Liver (tissue), 9 donors: ENCODE results near the gene MTOR. TPM values are rescaled to one million over a fixed set of nuclear protein-coding genes. Genes with fewer than 3 reads are reported as not detected.
A peak's percentile ranks its signal among the peaks of the same experiment; 100 is the strongest.

ENCODE experiments used
- DNase-seq: peaks from one replicate; pipeline ENCODE4 v3.0.0-alpha.2; 2017; ENCODE audit warnings: low spot score
- H3K27ac ChIP-seq, 2 donors: one replicate each; pipeline ENCODE4 v1.7.0; 2013; ENCODE audit warnings: inconsistent platforms in 2 of 2, low read length in 2 of 2, control low read depth in 1 of 2, low read depth in 1 of 2, mild to moderate bottlenecking in 1 of 2
- H3K27me3 ChIP-seq, 4 donors: one replicate each; pipeline versions ENCODE4 v1.6.1 to v1.7.0; 2013; ENCODE audit warnings: low read length in 3 of 4, inconsistent platforms in 1 of 4, mild to moderate bottlenecking in 1 of 4, moderate library complexity in 1 of 4; ENCODE audit not compliant: control insufficient read depth in 4 of 4, insufficient read depth in 4 of 4
- H3K36me3 ChIP-seq, 4 donors: one replicate each; pipeline versions ENCODE4 v1.6.1 to v1.7.0; 2013; ENCODE audit warnings: low read length in 3 of 4, mild to moderate bottlenecking in 3 of 4, low read depth in 1 of 4, moderate library complexity in 1 of 4; ENCODE audit not compliant: control insufficient read depth in 4 of 4, insufficient read depth in 3 of 4
- H3K4me1 ChIP-seq, 4 donors: one replicate each; pipeline versions ENCODE4 v1.6.1 to v1.7.0; 2013; ENCODE audit warnings: low read length in 3 of 4, mild to moderate bottlenecking in 3 of 4, moderate library complexity in 1 of 4; ENCODE audit not compliant: control insufficient read depth in 4 of 4, insufficient read depth in 4 of 4
- H3K4me3 ChIP-seq, 3 donors: one replicate each; pipeline versions ENCODE4 v1.6.1 to v1.7.0; 2013; ENCODE audit warnings: low read length in 3 of 3, control low read depth in 1 of 3, low read depth in 1 of 3, mild to moderate bottlenecking in 1 of 3
- H3K9ac ChIP-seq, 2 donors: one replicate each; pipeline ENCODE4 v1.7.0; 2013; ENCODE audit warnings: low read length in 2 of 2, mild to moderate bottlenecking in 2 of 2, moderate library complexity in 2 of 2, control low read depth in 1 of 2, low read depth in 1 of 2
- H3K9me3 ChIP-seq, 4 donors: one replicate each; pipeline versions ENCODE4 v1.6.1 to v1.7.0; 2013; ENCODE audit warnings: low read length in 3 of 4; ENCODE audit not compliant: control insufficient read depth in 4 of 4
- ATF3 ChIP-seq: IDR thresholded peaks from 2 replicates; pipeline ENCODE4 v1.6.1; 2016; ENCODE audit warnings: antibody characterized with exemption
- EGR1 ChIP-seq, 2 donors: IDR thresholded peaks; 2 replicates each; pipeline ENCODE4 v1.6.1; 2016 to 2018; ENCODE audit warnings: antibody characterized with exemption in 2 of 2, low read depth in 2 of 2
- FOXA1 ChIP-seq: IDR thresholded peaks from 2 replicates; pipeline ENCODE4 v1.6.1; 2016; ENCODE audit warnings: antibody characterized with exemption
- FOXA2 ChIP-seq: IDR thresholded peaks from 2 replicates; pipeline ENCODE4 v1.6.1; 2016; ENCODE audit warnings: antibody characterized with exemption
- GABPA ChIP-seq, 2 donors: IDR thresholded peaks in 1 of 2; conservative IDR thresholded peaks in 1 of 2; 2 replicates each; pipeline ENCODE4 v1.6.1; 2016; ENCODE audit warnings: antibody characterized with exemption in 2 of 2, mild to moderate bottlenecking in 1 of 2, moderate library complexity in 1 of 2
- HNF4A ChIP-seq, 2 donors: conservative IDR thresholded peaks; 2 replicates each; pipeline ENCODE4 v1.6.1; 2016; ENCODE audit warnings: antibody characterized with exemption in 2 of 2, mild to moderate bottlenecking in 2 of 2
- JUND ChIP-seq, 2 donors: IDR thresholded peaks; 2 replicates each; pipeline ENCODE4 v1.6.1; 2016; ENCODE audit warnings: antibody characterized with exemption in 2 of 2
- MAX ChIP-seq: IDR thresholded peaks from 2 replicates; pipeline ENCODE4 v1.6.1; 2016; ENCODE audit warnings: antibody characterized with exemption
- NR2F2 ChIP-seq: IDR thresholded peaks from 2 replicates; pipeline ENCODE4 v1.6.1; 2016; ENCODE audit warnings: antibody characterized with exemption
- RAD21 ChIP-seq, 2 donors: IDR thresholded peaks; 2 replicates each; pipeline ENCODE4 v1.6.1; 2016; ENCODE audit warnings: antibody characterized with exemption in 2 of 2, mild to moderate bottlenecking in 2 of 2
- RXRA ChIP-seq, 2 donors: IDR thresholded peaks; 2 replicates each; pipeline ENCODE4 v1.6.1; 2017 to 2018; ENCODE audit warnings: antibody characterized with exemption in 2 of 2, mild to moderate bottlenecking in 1 of 2
- SP1 ChIP-seq: IDR thresholded peaks from 2 replicates; pipeline ENCODE4 v1.6.1; 2018; ENCODE audit warnings: antibody characterized with exemption, mild to moderate bottlenecking
- TAF1 ChIP-seq: conservative IDR thresholded peaks from 2 replicates; pipeline ENCODE4 v1.6.1; 2016; ENCODE audit warnings: antibody characterized with exemption, mild to moderate bottlenecking
- YY1 ChIP-seq: IDR thresholded peaks from 2 replicates; pipeline ENCODE4 v1.6.1; 2016; ENCODE audit warnings: antibody characterized with exemption, mild to moderate bottlenecking
- WGBS: extraction: QIAGEN DNeasy Blood & Tissue Kit; methylation state at CpG from one replicate; pipeline ENCODE4 v1.1.7; 2013; 5-methylcytosine and 5-hydroxymethylcytosine counted together
- polyA plus RNA-seq, 2 donors: library from polyadenylated mRNA; stranded (reverse) in 1 of 2; unstranded in 1 of 2; fragments of 200-250 nt in 1 of 2; fragments of >200 nt in 1 of 2; fragmentation: Nextera tagmentation in 1 of 2; extraction: Ambion mirVana in 1 of 2; gene quantifications; one replicate each; pipeline versions ENCODE4 v1.2.1 to v1.2.3, GENCODE V29; 2013 to 2015
- total RNA-seq, 2 donors: library from RNA; depleted of rRNA; stranded (reverse); fragments of >200 nt; gene quantifications; one replicate each; pipeline ENCODE4 v1.2.3, GENCODE V29; 2014
- TF ChIP-seq, protein P1 (sequence below): IDR thresholded peaks from 2 replicates; pipeline ENCODE4 v1.6.1; 2016; ENCODE audit warnings: antibody characterized with exemption, mild to moderate bottlenecking
- TF ChIP-seq, protein P2 (sequence below): fragments of 150-350 bp; IDR thresholded peaks from 2 replicates; pipeline ENCODE4 v1.5.1; 2017; ENCODE audit warnings: improper control_type of control experiment, low read depth, low read length; ENCODE audit not compliant: missing input control
- TF ChIP-seq, protein P3 (sequence below): IDR thresholded peaks from 2 replicates; pipeline ENCODE4 v1.6.1; 2016; ENCODE audit warnings: antibody characterized with exemption
- donor health status: healthy.
- donor health status: healthy.
- donor health status: healthy.
- donor health status: healthy.
- donor health status: healthy.

Gene MTOR
- total and polyA plus RNA-seq, 4 donors: 11.6 to 45.0 (median 19.9) TPM

- H3K9ac ChIP-seq: no peak overlapping the region
- H3K27ac ChIP-seq: peak overlapping the region; percentile 94 to 95
- no peak for DNase-seq
- H3K4me1 ChIP-seq: peaks cover 0 to 11% (median 6%) of the 10 kb centered on the region in 4 donors
- no peaks in the 10 kb centered on the region for H3K27me3 ChIP-seq
- no peak overlapping the region for H3K4me3 ChIP-seq
- H3K9me3 ChIP-seq: no peaks in the 10 kb centered on the region
- no peak for TF ChIP-seq EGR1 (IDR thresholded peaks at IDR 0.05; ENCODE audit: low read depth in 2 of 2)
- TF ChIP-seq, protein P1, sequence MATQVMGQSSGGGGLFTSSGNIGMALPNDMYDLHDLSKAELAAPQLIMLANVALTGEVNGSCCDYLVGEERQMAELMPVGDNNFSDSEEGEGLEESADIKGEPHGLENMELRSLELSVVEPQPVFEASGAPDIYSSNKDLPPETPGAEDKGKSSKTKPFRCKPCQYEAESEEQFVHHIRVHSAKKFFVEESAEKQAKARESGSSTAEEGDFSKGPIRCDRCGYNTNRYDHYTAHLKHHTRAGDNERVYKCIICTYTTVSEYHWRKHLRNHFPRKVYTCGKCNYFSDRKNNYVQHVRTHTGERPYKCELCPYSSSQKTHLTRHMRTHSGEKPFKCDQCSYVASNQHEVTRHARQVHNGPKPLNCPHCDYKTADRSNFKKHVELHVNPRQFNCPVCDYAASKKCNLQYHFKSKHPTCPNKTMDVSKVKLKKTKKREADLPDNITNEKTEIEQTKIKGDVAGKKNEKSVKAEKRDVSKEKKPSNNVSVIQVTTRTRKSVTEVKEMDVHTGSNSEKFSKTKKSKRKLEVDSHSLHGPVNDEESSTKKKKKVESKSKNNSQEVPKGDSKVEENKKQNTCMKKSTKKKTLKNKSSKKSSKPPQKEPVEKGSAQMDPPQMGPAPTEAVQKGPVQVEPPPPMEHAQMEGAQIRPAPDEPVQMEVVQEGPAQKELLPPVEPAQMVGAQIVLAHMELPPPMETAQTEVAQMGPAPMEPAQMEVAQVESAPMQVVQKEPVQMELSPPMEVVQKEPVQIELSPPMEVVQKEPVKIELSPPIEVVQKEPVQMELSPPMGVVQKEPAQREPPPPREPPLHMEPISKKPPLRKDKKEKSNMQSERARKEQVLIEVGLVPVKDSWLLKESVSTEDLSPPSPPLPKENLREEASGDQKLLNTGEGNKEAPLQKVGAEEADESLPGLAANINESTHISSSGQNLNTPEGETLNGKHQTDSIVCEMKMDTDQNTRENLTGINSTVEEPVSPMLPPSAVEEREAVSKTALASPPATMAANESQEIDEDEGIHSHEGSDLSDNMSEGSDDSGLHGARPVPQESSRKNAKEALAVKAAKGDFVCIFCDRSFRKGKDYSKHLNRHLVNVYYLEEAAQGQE: no peak
- TF ChIP-seq FOXA2: no peak
- no peak for TF ChIP-seq SP1
- no peak for TF ChIP-seq RAD21 (IDR thresholded peaks at IDR 0.05)
- TF ChIP-seq, protein P2, sequence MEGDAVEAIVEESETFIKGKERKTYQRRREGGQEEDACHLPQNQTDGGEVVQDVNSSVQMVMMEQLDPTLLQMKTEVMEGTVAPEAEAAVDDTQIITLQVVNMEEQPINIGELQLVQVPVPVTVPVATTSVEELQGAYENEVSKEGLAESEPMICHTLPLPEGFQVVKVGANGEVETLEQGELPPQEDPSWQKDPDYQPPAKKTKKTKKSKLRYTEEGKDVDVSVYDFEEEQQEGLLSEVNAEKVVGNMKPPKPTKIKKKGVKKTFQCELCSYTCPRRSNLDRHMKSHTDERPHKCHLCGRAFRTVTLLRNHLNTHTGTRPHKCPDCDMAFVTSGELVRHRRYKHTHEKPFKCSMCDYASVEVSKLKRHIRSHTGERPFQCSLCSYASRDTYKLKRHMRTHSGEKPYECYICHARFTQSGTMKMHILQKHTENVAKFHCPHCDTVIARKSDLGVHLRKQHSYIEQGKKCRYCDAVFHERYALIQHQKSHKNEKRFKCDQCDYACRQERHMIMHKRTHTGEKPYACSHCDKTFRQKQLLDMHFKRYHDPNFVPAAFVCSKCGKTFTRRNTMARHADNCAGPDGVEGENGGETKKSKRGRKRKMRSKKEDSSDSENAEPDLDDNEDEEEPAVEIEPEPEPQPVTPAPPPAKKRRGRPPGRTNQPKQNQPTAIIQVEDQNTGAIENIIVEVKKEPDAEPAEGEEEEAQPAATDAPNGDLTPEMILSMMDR: no peak
- TF ChIP-seq RXRA (IDR thresholded peaks at IDR 0.05): no peak
- TF ChIP-seq, protein P3, sequence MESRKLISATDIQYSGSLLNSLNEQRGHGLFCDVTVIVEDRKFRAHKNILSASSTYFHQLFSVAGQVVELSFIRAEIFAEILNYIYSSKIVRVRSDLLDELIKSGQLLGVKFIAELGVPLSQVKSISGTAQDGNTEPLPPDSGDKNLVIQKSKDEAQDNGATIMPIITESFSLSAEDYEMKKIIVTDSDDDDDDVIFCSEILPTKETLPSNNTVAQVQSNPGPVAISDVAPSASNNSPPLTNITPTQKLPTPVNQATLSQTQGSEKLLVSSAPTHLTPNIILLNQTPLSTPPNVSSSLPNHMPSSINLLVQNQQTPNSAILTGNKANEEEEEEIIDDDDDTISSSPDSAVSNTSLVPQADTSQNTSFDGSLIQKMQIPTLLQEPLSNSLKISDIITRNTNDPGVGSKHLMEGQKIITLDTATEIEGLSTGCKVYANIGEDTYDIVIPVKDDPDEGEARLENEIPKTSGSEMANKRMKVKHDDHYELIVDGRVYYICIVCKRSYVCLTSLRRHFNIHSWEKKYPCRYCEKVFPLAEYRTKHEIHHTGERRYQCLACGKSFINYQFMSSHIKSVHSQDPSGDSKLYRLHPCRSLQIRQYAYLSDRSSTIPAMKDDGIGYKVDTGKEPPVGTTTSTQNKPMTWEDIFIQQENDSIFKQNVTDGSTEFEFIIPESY: no peak
- TF ChIP-seq ATF3: no peak
- no peak for TF ChIP-seq JUND (IDR thresholded peaks at IDR 0.05)
- TF ChIP-seq NR2F2: no peak
- no peak for TF ChIP-seq FOXA1
- TF ChIP-seq HNF4A (conservative IDR thresholded peaks at IDR 0.05): no peak
- TF ChIP-seq YY1: no peak
- no peak for TF ChIP-seq TAF1
- no peak for TF ChIP-seq GABPA (IDR thresholded peaks at IDR 0.05 in 1 of 2, conservative IDR thresholded peaks at IDR 0.05 in 1 of 2)
- no peak for TF ChIP-seq MAX
- no peaks in the 10 kb centered on the region for H3K36me3 ChIP-seq
- WGBS: 84% methylated on average over 12 of the region's 12 CpGs
These were observed 4.1 kb upstream of the MTOR start for GRCh38 chr1:11266268-11267074.
